ENCODE results near the gene HOXA5. TPM values are rescaled to one million over a fixed set of nuclear protein-coding genes. Genes with fewer than 3 reads are reported as not detected.
A peak's percentile ranks its signal among the peaks of the same experiment; 100 is the strongest.

The HOXA5 gene
- total RNA-seq, 1 experiment from 2014 or later: 6.7 TPM

DNA sequence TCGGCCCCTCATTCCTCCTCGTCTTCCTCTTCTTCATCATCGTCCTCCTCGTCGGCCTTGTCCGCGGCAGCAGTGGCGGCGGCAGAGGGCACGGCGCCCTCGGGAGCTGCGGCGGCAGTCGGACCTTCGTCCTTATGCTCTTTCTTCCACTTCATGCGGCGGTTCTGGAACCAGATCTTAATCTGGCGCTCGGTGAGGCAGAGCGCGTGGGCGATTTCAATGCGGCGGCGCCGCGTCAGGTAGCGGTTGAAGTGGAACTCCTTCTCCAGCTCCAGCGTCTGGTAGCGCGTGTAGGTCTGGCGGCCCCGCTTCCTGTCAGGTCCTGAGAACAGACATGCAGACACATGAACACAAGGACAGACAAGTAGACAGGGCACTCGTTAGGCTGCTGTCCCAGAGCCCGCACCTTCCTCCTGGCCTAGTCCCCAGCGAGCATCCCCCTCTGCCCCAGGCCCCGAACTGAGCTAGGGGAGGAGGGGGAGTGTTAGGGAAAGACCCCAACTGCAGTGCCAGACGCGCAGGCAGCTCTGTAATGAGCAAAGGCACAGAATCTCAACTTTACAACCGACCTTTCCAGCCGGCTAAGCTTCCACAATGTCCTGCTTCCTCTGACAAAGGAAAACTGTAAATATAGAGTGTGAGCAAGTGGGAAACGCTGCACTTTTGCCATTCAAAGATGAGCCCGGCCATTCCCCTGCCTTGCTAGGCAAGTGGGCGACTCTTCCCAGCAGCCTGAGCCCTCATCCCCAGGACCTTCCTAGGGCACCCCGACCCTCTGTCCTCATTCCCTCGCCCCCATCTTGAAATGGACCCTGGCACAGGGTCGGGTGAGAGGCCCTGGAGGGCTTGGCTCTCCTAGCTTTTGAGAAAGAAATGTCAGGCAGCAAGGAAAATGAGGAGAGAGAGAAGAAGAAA is 11.7 kb upstream of the HOXA5 start:
- RAD21 ChIA-PET (ENCODE audit: low non-redundant PET in 1 of 2, low total read pairs in 2 of 2, uncharacterized antibody in 2 of 2, unreplicated experiment in 2 of 2): no interaction called here
- POLR2A ChIA-PET: no interaction called here
- CTCF ChIA-PET: interaction anchor here (2.0 kb wide), 1 partner anchor 11 kb away, joined by 4 read pairs; no protein-coding TSS in a partner anchor
- TF ChIP-seq SP1 (IDR thresholded peaks at IDR 0.05; ENCODE audit: low read depth) (no peak), SIN3A (IDR thresholded peaks at IDR 0.05; ENCODE audit: low read depth) (no peak), YY1 (IDR thresholded peaks at IDR 0.05; ENCODE audit: extremely low read depth, insufficient replicate concordance, low read depth, low read length) (no peak)
- BruUV-seq (replicated peaks): no TSS peak
- H3K27ac ChIP-seq (ENCODE audit: low read depth, low read length): peak overlapping the region; percentile 91
- DNase-seq (ENCODE audit: low read depth, low spot score) (no peak), ATAC-seq (no peak)
- no peaks in the 10 kb centered on the region for H3K27me3 ChIP-seq (ENCODE audit: insufficient read depth, low read length)
- peaks cover 27% of the 10 kb centered on the region for H3K79me2 ChIP-seq (ENCODE audit: insufficient read depth, low read length)
- H3K36me3 ChIP-seq (ENCODE audit: control insufficient read depth in 1 of 2, insufficient read depth in 2 of 2, low read length in 2 of 2): no peaks in the 10 kb centered on the region
- H3K4me1 ChIP-seq (ENCODE audit: control insufficient read depth in 1 of 2, insufficient read depth in 2 of 2, low read length in 2 of 2): peaks cover 15 to 52% of the 10 kb centered on the region in 2 experiments
- H3K4me3 ChIP-seq (replicated peaks in 1 of 2; ENCODE audit: low read depth in 1 of 2, low read length in 2 of 2): peak overlapping the region; percentile 70 to 88
- no peaks in the 10 kb centered on the region for H3K9me2 ChIP-seq (ENCODE audit: insufficient read depth)
- H3K9ac ChIP-seq (ENCODE audit: low read length): peak overlapping the region; percentile 94
- no peak overlapping the region for H2AFZ ChIP-seq (ENCODE audit: low read depth, low read length, poor library complexity, severe bottlenecking)
- H3K4me2 ChIP-seq (ENCODE audit: low read length): peak overlapping the region; percentile 100
- H4K20me1 ChIP-seq (ENCODE audit: insufficient read depth): no peaks in the 10 kb centered on the region
- intact Hi-C loops (cut with micrococcal nuclease): loop anchor here (5.0 kb wide), 1 partner anchor 303 kb away; no protein-coding TSS in a partner anchor
- H3K9me3 ChIP-seq (ENCODE audit: control insufficient read depth in 1 of 2, insufficient read depth in 1 of 2, low read depth in 1 of 2, low read length in 2 of 2): no peaks in the 10 kb centered on the region

DNA sequence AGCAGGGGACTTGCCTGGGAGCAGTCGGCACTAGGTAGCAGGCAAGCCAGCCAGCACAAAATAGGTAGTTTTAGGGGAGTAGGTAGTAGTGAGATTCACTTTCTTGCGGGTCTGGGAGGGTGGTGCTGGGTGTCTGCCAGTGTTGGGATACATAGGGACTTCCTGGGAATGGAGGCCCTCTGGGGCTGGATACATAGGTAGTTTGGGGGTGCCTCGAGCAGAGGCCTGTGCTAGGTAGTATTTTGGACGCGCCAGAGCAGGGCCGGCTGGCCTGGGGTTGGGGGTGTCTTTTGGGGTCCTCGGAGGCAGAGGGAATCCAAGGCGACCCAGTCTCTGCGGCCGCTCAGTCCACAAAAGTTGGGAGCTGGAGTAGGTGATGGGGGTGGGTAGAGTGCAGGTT is 10.9 kb upstream of the HOXA5 start:
- no peak overlapping the region for H3K9ac ChIP-seq (ENCODE audit: low read length)
- H3K9me3 ChIP-seq (ENCODE audit: control insufficient read depth in 1 of 2, insufficient read depth in 1 of 2, low read depth in 1 of 2, low read length in 2 of 2): no peaks in the 10 kb centered on the region
- no peaks in the 10 kb centered on the region for H3K9me2 ChIP-seq (ENCODE audit: insufficient read depth)
- no peak for DNase-seq (ENCODE audit: low read depth, low spot score)
- H3K4me3 ChIP-seq (replicated peaks in 1 of 2; ENCODE audit: low read depth in 1 of 2, low read length in 2 of 2): no peak overlapping the region
- RAD21 ChIA-PET (ENCODE audit: low non-redundant PET in 1 of 2, low total read pairs in 2 of 2, uncharacterized antibody in 2 of 2, unreplicated experiment in 2 of 2): no interaction called here
- H4K20me1 ChIP-seq (ENCODE audit: insufficient read depth): no peaks in the 10 kb centered on the region
- no peaks in the 10 kb centered on the region for H3K36me3 ChIP-seq (ENCODE audit: control insufficient read depth in 1 of 2, insufficient read depth in 2 of 2, low read length in 2 of 2)
- H3K4me2 ChIP-seq (ENCODE audit: low read length): no peak overlapping the region
- no peak overlapping the region for H2AFZ ChIP-seq (ENCODE audit: low read depth, low read length, poor library complexity, severe bottlenecking)
- H3K79me2 ChIP-seq (ENCODE audit: insufficient read depth, low read length): peaks cover 35% of the 10 kb centered on the region
- CTCF ChIA-PET: no interaction called here
- H3K27ac ChIP-seq (ENCODE audit: low read depth, low read length): 0 out of 2 replicates have a peak overlapping the region, but pooled peaks have one; percentile 91
- ATAC-seq: no peak
- H3K4me1 ChIP-seq (ENCODE audit: control insufficient read depth in 1 of 2, insufficient read depth in 2 of 2, low read length in 2 of 2): peaks cover 21 to 58% of the 10 kb centered on the region in 2 experiments
- BruUV-seq (replicated peaks): TSS peak; percentile 11
- intact Hi-C loops (cut with micrococcal nuclease): loop anchor here (5.0 kb wide), 1 partner anchor 302 kb away; no protein-coding TSS in a partner anchor
- H3K27me3 ChIP-seq (ENCODE audit: insufficient read depth, low read length): no peaks in the 10 kb centered on the region
- POLR2A ChIA-PET: no interaction called here
- no peak for TF ChIP-seq POLR2A (IDR thresholded peaks at IDR 0.05; ENCODE audit: borderline replicate concordance, extremely low read depth, insufficient read depth, insufficient read length)
- TF ChIP-seq, protein P1, sequence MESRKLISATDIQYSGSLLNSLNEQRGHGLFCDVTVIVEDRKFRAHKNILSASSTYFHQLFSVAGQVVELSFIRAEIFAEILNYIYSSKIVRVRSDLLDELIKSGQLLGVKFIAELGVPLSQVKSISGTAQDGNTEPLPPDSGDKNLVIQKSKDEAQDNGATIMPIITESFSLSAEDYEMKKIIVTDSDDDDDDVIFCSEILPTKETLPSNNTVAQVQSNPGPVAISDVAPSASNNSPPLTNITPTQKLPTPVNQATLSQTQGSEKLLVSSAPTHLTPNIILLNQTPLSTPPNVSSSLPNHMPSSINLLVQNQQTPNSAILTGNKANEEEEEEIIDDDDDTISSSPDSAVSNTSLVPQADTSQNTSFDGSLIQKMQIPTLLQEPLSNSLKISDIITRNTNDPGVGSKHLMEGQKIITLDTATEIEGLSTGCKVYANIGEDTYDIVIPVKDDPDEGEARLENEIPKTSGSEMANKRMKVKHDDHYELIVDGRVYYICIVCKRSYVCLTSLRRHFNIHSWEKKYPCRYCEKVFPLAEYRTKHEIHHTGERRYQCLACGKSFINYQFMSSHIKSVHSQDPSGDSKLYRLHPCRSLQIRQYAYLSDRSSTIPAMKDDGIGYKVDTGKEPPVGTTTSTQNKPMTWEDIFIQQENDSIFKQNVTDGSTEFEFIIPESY (IDR thresholded peaks at IDR 0.05; ENCODE audit: extremely low read depth, insufficient replicate concordance, low read length): no peak
- no peak for TF ChIP-seq YY1 (IDR thresholded peaks at IDR 0.05; ENCODE audit: extremely low read depth, insufficient replicate concordance, low read depth, low read length)
- no peak for TF ChIP-seq ZFX (IDR thresholded peaks at IDR 0.05)
- TF ChIP-seq, protein P2, sequence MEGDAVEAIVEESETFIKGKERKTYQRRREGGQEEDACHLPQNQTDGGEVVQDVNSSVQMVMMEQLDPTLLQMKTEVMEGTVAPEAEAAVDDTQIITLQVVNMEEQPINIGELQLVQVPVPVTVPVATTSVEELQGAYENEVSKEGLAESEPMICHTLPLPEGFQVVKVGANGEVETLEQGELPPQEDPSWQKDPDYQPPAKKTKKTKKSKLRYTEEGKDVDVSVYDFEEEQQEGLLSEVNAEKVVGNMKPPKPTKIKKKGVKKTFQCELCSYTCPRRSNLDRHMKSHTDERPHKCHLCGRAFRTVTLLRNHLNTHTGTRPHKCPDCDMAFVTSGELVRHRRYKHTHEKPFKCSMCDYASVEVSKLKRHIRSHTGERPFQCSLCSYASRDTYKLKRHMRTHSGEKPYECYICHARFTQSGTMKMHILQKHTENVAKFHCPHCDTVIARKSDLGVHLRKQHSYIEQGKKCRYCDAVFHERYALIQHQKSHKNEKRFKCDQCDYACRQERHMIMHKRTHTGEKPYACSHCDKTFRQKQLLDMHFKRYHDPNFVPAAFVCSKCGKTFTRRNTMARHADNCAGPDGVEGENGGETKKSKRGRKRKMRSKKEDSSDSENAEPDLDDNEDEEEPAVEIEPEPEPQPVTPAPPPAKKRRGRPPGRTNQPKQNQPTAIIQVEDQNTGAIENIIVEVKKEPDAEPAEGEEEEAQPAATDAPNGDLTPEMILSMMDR (IDR thresholded peaks at IDR 0.05 in 2 of 3, conservative IDR thresholded peaks at IDR 0.05 in 1 of 3; ENCODE audit: borderline replicate concordance in 1 of 3, insufficient read depth in 1 of 3, low read depth in 2 of 3, low read length in 2 of 3): no peak
- TF ChIP-seq CBX3 (IDR thresholded peaks at IDR 0.05; ENCODE audit: low read depth): no peak
- no peak for TF ChIP-seq RAD21 (IDR thresholded peaks at IDR 0.05; ENCODE audit: low read depth)
- TF ChIP-seq ZNF274 (IDR thresholded peaks at IDR 0.05; ENCODE audit: low read depth, low read length): no peak
- no peak for TF ChIP-seq ELF1 (IDR thresholded peaks at IDR 0.05; ENCODE audit: borderline replicate concordance, low read depth)
- TF ChIP-seq EZH2 (IDR thresholded peaks at IDR 0.05): no peak
